ENCODE data around the gene SMAGP. TPM values are rescaled to one million over a fixed set of nuclear protein-coding genes. Genes with fewer than 3 reads are reported as not detected.

SMAGP gene
- total and polyA plus RNA-seq, 2 of the 13 experiments (the other 11 are each of a cell fraction or from before 2014, with no cell fraction given): 9.2 TPM

- TF ChIP-seq ZNF460 (CRISPR knock-in tag; IDR thresholded peaks at IDR 0.05; ENCODE audit: borderline replicate concordance) (no peak), HOXA5 (CRISPR knock-in tag; IDR thresholded peaks at IDR 0.05) (no peak), ZNF616 (CRISPR knock-in tag; IDR thresholded peaks at IDR 0.05; ENCODE audit: low read depth) (no peak), KAT2B (IDR thresholded peaks at IDR 0.05; ENCODE audit: borderline replicate concordance, low read depth, low read length) (no peak)
Measured at GRCh38 chr12:51195841-51196240, 74.4 kb downstream of the SMAGP start (continued).

Other genes with a start within 250 kb of the SMAGP start
- 46.0 and 71.7 TPM in 2 replicates for gene SLC11A2, start 244.0 kb downstream of the SMAGP start, total RNA-seq (2016; rRNA removed; fragmentation: Illumina TruSeq; extraction: Trizol)
- gene SLC11A2, start 244.0 kb downstream of the SMAGP start, polyA plus RNA-seq (2011; rRNA removed): 69.0 and 77.0 TPM in 2 replicates
- 31.3 and 43.3 TPM in 2 replicates for gene LETMD1, start 222.1 kb downstream of the SMAGP start, total RNA-seq (2016; rRNA removed; fragmentation: Illumina TruSeq; extraction: Trizol)
- gene LETMD1, start 222.1 kb downstream of the SMAGP start, polyA plus RNA-seq (2011; rRNA removed): 81.5 and 87.7 TPM in 2 replicates
- gene CSRNP2, start 186.8 kb downstream of the SMAGP start, total RNA-seq (2016; rRNA removed; fragmentation: Illumina TruSeq; extraction: Trizol): 4.8 and 5.4 TPM in 2 replicates
- gene CSRNP2, start 186.8 kb downstream of the SMAGP start, polyA plus RNA-seq (2011; rRNA removed): 7.3 and 7.5 TPM in 2 replicates
- 10.0 and 17.4 TPM in 2 replicates for gene TFCP2, start 97.3 kb downstream of the SMAGP start, total RNA-seq (2016; rRNA removed; fragmentation: Illumina TruSeq; extraction: Trizol)
- 5.7 and 7.6 TPM in 2 replicates for gene TFCP2, start 97.3 kb downstream of the SMAGP start, polyA plus RNA-seq (2011; rRNA removed)
- gene POU6F1, start 52.4 kb downstream of the SMAGP start, total RNA-seq (2016; rRNA removed; fragmentation: Illumina TruSeq; extraction: Trizol): 0.41 and 0.51 TPM in 2 replicates
- gene POU6F1, start 52.4 kb downstream of the SMAGP start, polyA plus RNA-seq (2011; rRNA removed): 0.48 and 1.4 TPM in 2 replicates
- gene DAZAP2, start 31.6 kb downstream of the SMAGP start, total RNA-seq (2016; rRNA removed; fragmentation: Illumina TruSeq; extraction: Trizol): 64.5 and 84.2 TPM in 2 replicates
- 222 and 258 TPM in 2 replicates for gene DAZAP2, start 31.6 kb downstream of the SMAGP start, polyA plus RNA-seq (2011; rRNA removed)
- gene BIN2, start 53.8 kb upstream of the SMAGP start, total RNA-seq (2016; rRNA removed; fragmentation: Illumina TruSeq; extraction: Trizol): not detected in 2 replicates
- gene BIN2, start 53.8 kb upstream of the SMAGP start, polyA plus RNA-seq (2011; rRNA removed): not detected in 2 replicates
- gene CELA1, start 76.3 kb upstream of the SMAGP start, total RNA-seq (2016; rRNA removed; fragmentation: Illumina TruSeq; extraction: Trizol): not detected in 2 replicates
- gene CELA1, start 76.3 kb upstream of the SMAGP start, polyA plus RNA-seq (2011; rRNA removed): not detected in 2 replicates
- gene GALNT6, start 121.0 kb upstream of the SMAGP start, total RNA-seq (2016; rRNA removed; fragmentation: Illumina TruSeq; extraction: Trizol): 0.87 and 1.1 TPM in 2 replicates
- 0.78 and 1.0 TPM in 2 replicates for gene GALNT6, start 121.0 kb upstream of the SMAGP start, polyA plus RNA-seq (2011; rRNA removed)
- gene SLC4A8, start 154.4 kb upstream of the SMAGP start, total RNA-seq (2016; rRNA removed; fragmentation: Illumina TruSeq; extraction: Trizol): 0.07 TPM in 1 of 2 replicates, not detected in the other
- under 0.01 and 0.01 TPM in 2 replicates for gene SLC4A8, start 154.4 kb upstream of the SMAGP start, polyA plus RNA-seq (2011; rRNA removed)

Data from HepG2 (cell line).